GM21737 (cell line): ENCODE data around the gene SDHA.
"Not testable (repeated sequence)": the region's sequence is repeated elsewhere in the genome, so short reads cannot be mapped to it uniquely, and the experiment has no call there.

Experiments
- ATAC-seq: cut with Tn5 transposase; IDR thresholded peaks from one replicate; pipeline ENCODE4 v1.9.1; 2021; ENCODE audit warnings: mild to moderate bottlenecking, moderate library complexity; ENCODE audit not compliant: unreplicated experiment

SDHA gene

DNA sequence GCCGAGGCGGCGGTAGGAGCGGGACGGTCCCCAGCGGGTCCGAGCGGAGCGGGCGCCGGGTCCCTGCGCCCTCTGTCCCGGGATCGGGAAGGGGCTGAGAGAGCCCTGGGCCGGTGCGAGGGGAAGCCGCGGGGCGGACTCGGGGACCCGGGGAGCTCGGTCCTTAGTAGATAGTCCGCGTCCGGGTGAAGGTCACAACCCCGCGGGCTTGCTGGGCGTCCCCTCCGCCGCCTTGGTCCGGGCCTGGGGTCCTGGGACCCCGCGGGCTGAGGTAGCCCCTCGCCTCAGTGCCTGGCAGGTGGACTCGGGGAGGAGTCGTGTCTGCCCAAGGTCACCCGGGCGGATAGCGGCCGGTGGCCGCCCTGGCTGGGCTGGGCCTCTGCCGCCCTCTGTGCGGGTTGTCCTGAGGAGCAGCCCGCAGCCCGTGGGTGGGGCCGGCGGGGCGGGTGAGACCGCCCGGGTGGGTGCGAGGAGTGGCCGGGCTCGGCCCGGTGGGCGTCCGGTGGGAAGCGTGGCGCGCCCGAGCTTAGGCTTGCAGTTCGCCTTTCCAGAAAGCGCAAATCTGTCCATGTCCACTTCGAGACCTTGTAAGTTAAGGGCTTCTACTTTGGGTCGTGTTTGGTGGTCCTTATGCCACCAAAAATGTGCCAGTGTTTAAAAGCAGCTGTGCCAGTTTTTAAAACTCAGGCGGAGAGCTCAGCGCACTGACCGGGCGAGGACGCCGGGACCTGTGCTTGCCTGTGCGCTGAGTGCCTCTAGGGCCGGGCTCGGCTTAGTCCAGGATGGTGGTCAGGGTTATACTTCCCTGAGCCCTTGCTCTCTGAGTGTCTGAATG is 554 bp downstream of the SDHA start:
- ATAC-seq = peak; percentile 30

DNA sequence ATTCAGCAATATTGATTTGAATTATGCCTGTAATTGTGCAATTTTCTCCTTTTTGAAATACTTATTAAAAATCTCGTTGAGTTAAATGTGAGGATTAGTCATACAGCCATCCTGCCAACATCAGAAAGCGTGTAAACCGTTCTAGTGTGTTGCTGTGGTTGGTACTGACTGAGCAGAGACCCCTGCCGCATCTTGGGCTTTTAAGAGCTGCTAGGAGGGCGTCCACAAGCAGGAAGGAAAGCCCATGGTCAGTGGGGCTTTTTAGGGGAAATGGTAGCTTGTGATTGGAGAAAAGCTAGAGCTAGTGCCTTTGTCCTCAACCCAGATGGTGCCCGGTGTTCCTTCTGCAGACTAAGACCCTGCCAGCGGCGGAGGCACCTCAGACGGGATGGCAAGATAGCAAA is 1.3 kb downstream of the SDHA start:
- ATAC-seq = no peak

GRCh38 chr5:219991-220390 is 1.9 kb downstream of the SDHA start:
- ATAC-seq = peak; percentile 30

- ATAC-seq = not testable (repeated sequence)
Measured at GRCh38 chr5:222951-223715, 5.0 kb downstream of the SDHA start.

GRCh38 chr5:223791-224190 is 5.7 kb downstream of the SDHA start:
- ATAC-seq = no peak

DNA sequence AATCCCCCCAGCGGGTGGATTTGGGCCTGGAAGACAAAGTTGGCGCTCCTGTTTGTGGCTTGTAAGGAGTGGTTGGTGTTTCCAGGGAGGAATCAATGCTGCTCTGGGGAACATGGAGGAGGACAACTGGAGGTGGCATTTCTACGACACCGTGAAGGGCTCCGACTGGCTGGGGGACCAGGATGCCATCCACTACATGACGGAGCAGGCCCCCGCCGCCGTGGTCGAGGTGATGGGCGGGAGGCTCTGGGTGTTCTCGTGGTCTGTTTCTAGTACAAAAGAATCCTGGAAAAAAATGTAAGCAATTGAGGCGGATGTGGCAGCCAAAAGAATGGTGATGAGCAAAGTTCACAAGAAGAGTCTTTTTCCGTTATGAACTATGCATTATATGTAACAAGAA is 7.2 kb downstream of the SDHA start:
- no peak for ATAC-seq

- ATAC-seq = not testable (repeated sequence)
Measured at GRCh38 chr5:227375-227774, 9.3 kb downstream of the SDHA start.

GRCh38 chr5:228886-229285 is 10.8 kb downstream of the SDHA start:
- no peak for ATAC-seq

- ATAC-seq = no peak
Measured at GRCh38 chr5:230711-231110, 12.6 kb downstream of the SDHA start.

- ATAC-seq = no peak
Measured at GRCh38 chr5:231661-232060, 13.5 kb downstream of the SDHA start.

DNA sequence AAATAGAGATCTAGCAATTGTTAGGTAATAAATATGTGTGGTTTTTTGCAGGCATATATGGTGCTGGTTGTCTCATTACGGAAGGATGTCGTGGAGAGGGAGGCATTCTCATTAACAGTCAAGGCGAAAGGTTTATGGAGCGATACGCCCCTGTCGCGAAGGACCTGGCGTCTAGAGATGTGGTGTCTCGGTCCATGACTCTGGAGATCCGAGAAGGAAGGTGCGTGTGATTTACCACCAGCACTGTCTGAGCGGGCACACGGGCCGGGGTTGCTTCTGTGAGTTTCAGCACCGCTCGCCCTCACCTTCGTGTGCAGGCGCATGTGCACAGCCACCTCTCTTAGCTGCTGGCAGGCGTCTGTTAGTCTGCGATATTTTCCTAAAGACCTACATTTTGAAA is 15.3 kb downstream of the SDHA start:
- ATAC-seq = not testable (repeated sequence)

GRCh38 chr5:234450-234849 is 16.3 kb downstream of the SDHA start:
- ATAC-seq = no peak

GRCh38 chr5:235527-235926 is 17.4 kb downstream of the SDHA start:
- ATAC-seq = not testable (repeated sequence)

GRCh38 chr5:237931-238330 is 19.8 kb downstream of the SDHA start:
- not testable (repeated sequence) for ATAC-seq

GRCh38 chr5:240550-240949 is 22.4 kb downstream of the SDHA start:
- not testable (repeated sequence) for ATAC-seq

GRCh38 chr5:241045-241669 is 23.0 kb downstream of the SDHA start:
- ATAC-seq = not testable (repeated sequence)

DNA sequence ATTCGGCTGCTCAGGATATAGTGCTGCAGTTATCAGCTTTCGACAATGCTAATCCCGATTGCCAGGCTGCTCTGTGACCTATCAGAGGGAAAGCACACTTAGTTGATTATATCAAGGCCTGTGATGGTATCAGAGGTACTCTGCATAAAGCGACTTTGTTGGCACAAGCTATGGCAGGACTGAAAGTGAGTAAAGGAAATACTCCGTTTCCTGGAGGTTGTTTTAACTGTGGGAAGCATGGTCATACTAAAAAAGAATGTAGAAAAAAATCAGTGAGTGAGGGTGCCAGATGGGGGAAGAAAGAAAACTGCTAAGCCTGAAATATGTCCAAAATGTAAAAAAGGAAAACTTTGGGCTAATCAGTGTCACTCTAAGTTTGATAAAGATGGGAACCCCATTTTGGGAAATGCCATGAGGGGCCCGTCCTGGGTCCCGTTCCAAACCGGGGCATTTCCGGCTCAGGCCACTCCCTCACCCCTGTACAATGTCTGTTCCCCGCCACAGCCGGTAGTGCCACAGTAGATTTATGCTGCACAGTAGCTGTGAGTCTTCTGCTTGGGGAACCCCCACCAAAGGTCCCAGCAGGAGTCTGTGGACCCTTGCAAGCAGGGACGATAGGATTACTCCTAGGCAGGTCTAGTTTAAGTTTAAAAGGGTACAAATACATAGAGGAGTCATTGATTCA is 25.7 kb downstream of the SDHA start:
- ATAC-seq = not testable (repeated sequence)

- ATAC-seq = not testable (repeated sequence)
Measured at GRCh38 chr5:245717-246116, 27.6 kb downstream of the SDHA start.

- ATAC-seq = not testable (repeated sequence)
Measured at GRCh38 chr5:250396-250795, 32.3 kb downstream of the SDHA start.

- ATAC-seq = not testable (repeated sequence)
Measured at GRCh38 chr5:251016-251415, 32.9 kb downstream of the SDHA start.

DNA sequence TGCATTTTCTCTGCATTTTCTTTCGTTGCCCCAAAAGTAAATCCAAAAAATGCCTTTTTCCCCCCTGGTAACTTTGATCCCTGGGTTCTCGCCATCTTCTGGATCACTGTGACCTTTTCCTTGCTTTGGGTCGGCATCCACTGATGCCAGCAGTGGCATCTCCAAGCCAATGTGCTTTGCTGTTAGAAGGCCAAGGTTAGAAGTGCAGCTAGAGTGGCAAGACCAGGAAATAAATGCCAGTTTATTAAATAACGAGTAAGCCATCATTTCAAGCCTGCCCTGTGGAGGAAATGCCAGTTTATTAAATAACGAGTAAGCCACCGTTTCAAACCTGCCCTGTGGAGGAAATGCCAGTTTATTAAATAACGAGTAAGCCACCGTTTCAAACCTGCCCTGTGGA is 33.4 kb downstream of the SDHA start:
- ATAC-seq = not testable (repeated sequence)
